Astrocyte (in vitro differentiated cells and primary cell): ENCODE data around the gene KRTAP4-1.
"Not testable (repeated sequence)": the region's sequence is repeated elsewhere in the genome, so short reads cannot be mapped to it uniquely, and the experiment has no call there.

Experiments used
- EZH2 ChIP-seq: IDR thresholded peaks from 2 replicates; pipeline ENCODE4 v1.6.1; 2012; ENCODE audit warnings: mild to moderate bottlenecking, low read length, inconsistent platforms; ENCODE audit not compliant: insufficient read depth
- TF ChIP-seq, protein P1 (sequence below): IDR thresholded peaks from 2 replicates; pipeline ENCODE4 v1.5.1; 2011; ENCODE audit warnings: low read depth, mild to moderate bottlenecking, inconsistent platforms, low read length, moderate library complexity; ENCODE audit not compliant: insufficient read depth

DNA sequence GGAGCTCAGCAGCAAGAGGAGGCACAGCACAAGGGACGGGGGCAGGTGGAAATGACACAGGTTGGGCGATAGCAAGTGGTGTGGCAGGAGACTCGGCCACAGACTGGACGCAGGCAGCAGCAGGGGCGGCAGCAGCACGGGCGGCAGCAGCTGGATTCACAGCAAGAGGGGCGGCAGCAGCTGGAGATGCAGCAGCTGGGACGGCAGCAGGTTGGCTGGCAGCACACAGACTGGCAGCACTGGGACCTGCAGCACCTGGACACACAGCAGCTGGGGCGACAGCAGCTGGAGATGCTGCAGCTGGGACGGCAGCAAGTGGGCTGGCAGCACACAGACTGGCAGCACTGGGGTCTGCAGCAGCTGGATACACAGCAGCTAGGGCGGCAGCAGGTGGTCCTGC lies 44.8 kb downstream of the KRTAP4-1 start:
- TF ChIP-seq, protein P1, sequence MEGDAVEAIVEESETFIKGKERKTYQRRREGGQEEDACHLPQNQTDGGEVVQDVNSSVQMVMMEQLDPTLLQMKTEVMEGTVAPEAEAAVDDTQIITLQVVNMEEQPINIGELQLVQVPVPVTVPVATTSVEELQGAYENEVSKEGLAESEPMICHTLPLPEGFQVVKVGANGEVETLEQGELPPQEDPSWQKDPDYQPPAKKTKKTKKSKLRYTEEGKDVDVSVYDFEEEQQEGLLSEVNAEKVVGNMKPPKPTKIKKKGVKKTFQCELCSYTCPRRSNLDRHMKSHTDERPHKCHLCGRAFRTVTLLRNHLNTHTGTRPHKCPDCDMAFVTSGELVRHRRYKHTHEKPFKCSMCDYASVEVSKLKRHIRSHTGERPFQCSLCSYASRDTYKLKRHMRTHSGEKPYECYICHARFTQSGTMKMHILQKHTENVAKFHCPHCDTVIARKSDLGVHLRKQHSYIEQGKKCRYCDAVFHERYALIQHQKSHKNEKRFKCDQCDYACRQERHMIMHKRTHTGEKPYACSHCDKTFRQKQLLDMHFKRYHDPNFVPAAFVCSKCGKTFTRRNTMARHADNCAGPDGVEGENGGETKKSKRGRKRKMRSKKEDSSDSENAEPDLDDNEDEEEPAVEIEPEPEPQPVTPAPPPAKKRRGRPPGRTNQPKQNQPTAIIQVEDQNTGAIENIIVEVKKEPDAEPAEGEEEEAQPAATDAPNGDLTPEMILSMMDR: not testable (repeated sequence)
- not testable (repeated sequence) for TF ChIP-seq EZH2
